ENCODE data around the gene CCDC92. TPM values are rescaled to one million over a fixed set of nuclear protein-coding genes. Genes with fewer than 3 reads are reported as not detected.

The CCDC92 gene
- polyA plus RNA-seq, 3 donors: 4.4 to 11.6 (median 5.5) TPM

GRCh38 chr12:123998344-123998990 lies 25.8 kb upstream of the CCDC92 start:
- H3K9ac ChIP-seq (ENCODE audit: insufficient read depth, low read length, poor library complexity, severe bottlenecking): no peak overlapping the region

DNA sequence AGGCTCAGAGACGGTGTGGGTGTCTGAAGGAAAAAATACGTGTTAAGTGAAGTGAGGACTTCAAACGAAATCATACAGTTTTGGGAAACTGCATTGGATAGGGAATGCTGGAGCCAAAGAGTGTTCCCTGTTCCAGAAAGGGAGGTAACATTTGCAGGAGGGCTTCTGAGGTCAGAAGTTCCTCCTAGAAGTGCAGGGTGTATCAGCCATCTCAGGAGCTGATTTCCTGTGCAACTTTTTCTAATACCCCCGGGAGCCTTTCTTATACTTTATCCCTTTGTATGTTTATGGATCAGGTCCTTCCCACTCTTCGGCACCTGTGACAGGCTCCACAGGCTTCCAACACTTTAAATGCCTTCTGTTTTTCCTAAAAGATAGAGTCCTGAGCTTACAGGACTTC lies 25.3 kb upstream of the CCDC92 start:
- Mint-ChIP-seq H3K4me1 (no peaks in the 10 kb centered on the region), H3K4me3 (no peak overlapping the region), H3K27me3 (ENCODE audit: low read depth in 3 of 3) (no peaks in the 10 kb centered on the region), H3K27ac (peak overlapping the region in 1 of 7 donors; percentile 37), H3K9me3 (no peaks in the 10 kb centered on the region), H3K36me3 (peaks cover 25 to 32% of the 10 kb centered on the region in 2 donors)
- Histone ChIP-seq H3K27me3 (ENCODE audit: control insufficient read depth in 2 of 2, insufficient read depth in 2 of 2, low read length in 2 of 2) (no peaks in the 10 kb centered on the region), H2AFZ (ENCODE audit: insufficient read depth, low read depth, low read length, poor library complexity, severe bottlenecking) (no peak overlapping the region), H3K4me1 (ENCODE audit: control insufficient read depth in 1 of 2, insufficient read depth in 2 of 2, low read length in 2 of 2) (no peaks in the 10 kb centered on the region), H3K4me2 (replicated peaks; ENCODE audit: extremely low read depth, low read length, poor library complexity, severe bottlenecking) (no peak overlapping the region), H3K79me2 (ENCODE audit: insufficient read depth, low read length) (no peaks in the 10 kb centered on the region), H4K20me1 (ENCODE audit: insufficient read depth, low read length) (no peaks in the 10 kb centered on the region), H3K27ac (ENCODE audit: low read depth in 1 of 2, low read length in 2 of 2) (no peak overlapping the region), H3K36me3 (replicated peaks in 1 of 2; ENCODE audit: control insufficient read depth in 1 of 2, insufficient read depth in 2 of 2, low read length in 2 of 2) (peaks cover 12 to 57% of the 10 kb centered on the region in 2 donors), H3K9ac (ENCODE audit: insufficient read depth, low read length, poor library complexity, severe bottlenecking) (no peak overlapping the region), H3K4me3 (replicated peaks in 1 of 3; ENCODE audit: low read depth in 2 of 3, low read length in 3 of 3) (no peak overlapping the region), H3K9me3 (replicated peaks in 1 of 2; ENCODE audit: control insufficient read depth in 1 of 2, insufficient read depth in 1 of 2, low read length in 2 of 2) (no peaks in the 10 kb centered on the region)
- intact Hi-C loops (cut with micrococcal nuclease): no loop called here
- TF ChIP-seq CTCF (IDR thresholded peaks at IDR 0.05): no peak
- WGBS (ENCODE audit: insufficient coverage): 88% methylated on average over 4 of the region's 5 CpGs
- no peak for DNase-seq

More at GRCh38 chr12:123998344-123998990, 25.8 kb upstream of the CCDC92 start:
- intact Hi-C loops (cut with micrococcal nuclease): no loop called here
- Histone ChIP-seq H3K27ac (ENCODE audit: low read depth in 1 of 2, low read length in 2 of 2) (no peak overlapping the region), H3K9me3 (replicated peaks in 1 of 2; ENCODE audit: control insufficient read depth in 1 of 2, insufficient read depth in 1 of 2, low read length in 2 of 2) (no peaks in the 10 kb centered on the region), H4K20me1 (ENCODE audit: insufficient read depth, low read length) (no peaks in the 10 kb centered on the region), H2AFZ (ENCODE audit: insufficient read depth, low read depth, low read length, poor library complexity, severe bottlenecking) (no peak overlapping the region), H3K4me1 (ENCODE audit: control insufficient read depth in 1 of 2, insufficient read depth in 2 of 2, low read length in 2 of 2) (no peaks in the 10 kb centered on the region), H3K4me3 (replicated peaks in 1 of 3; ENCODE audit: low read depth in 2 of 3, low read length in 3 of 3) (no peak overlapping the region), H3K4me2 (replicated peaks; ENCODE audit: extremely low read depth, low read length, poor library complexity, severe bottlenecking) (no peak overlapping the region), H3K79me2 (ENCODE audit: insufficient read depth, low read length) (no peaks in the 10 kb centered on the region), H3K27me3 (ENCODE audit: control insufficient read depth in 2 of 2, insufficient read depth in 2 of 2, low read length in 2 of 2) (no peaks in the 10 kb centered on the region), H3K36me3 (replicated peaks in 1 of 2; ENCODE audit: control insufficient read depth in 1 of 2, insufficient read depth in 2 of 2, low read length in 2 of 2) (peaks cover 12 to 52% of the 10 kb centered on the region in 2 donors)
- WGBS (ENCODE audit: insufficient coverage): no CpG with 5 or more reads among the region's 2 CpGs
- Mint-ChIP-seq H3K27me3 (ENCODE audit: low read depth in 3 of 3) (no peaks in the 10 kb centered on the region), H3K36me3 (peaks cover 23 to 29% of the 10 kb centered on the region in 2 donors), H3K4me1 (no peaks in the 10 kb centered on the region), H3K4me3 (no peak overlapping the region), H3K9me3 (no peaks in the 10 kb centered on the region), H3K27ac (no peak overlapping the region)
- TF ChIP-seq CTCF (IDR thresholded peaks at IDR 0.05): no peak
- DNase-seq: no peak

Measured in CD14-positive monocyte (primary cell).